DND-41 (cell line): ENCODE data around the gene CLMP.

Experiments used
- CTCF ChIP-seq: IDR thresholded peaks from 2 replicates; pipeline ENCODE4 v1.5.1; 2012; ENCODE audit warnings: borderline replicate concordance, low read length, moderate library complexity, mild to moderate bottlenecking; ENCODE audit not compliant: poor library complexity, severe bottlenecking; ENCODE audit errors: extremely low read depth
- EZH2 ChIP-seq: IDR thresholded peaks from 3 replicates; pipeline ENCODE4 v1.6.1; 2012; ENCODE audit warnings: borderline replicate concordance, low read depth, mild to moderate bottlenecking, moderate library complexity, low read length, inconsistent platforms; ENCODE audit not compliant: severe bottlenecking

- peak; percentile 37 for TF ChIP-seq CTCF
- no peak for TF ChIP-seq EZH2
These were observed 161.2 kb downstream of the CLMP start for GRCh38 chr11:123033895-123034294.
